GM19099 (cell line): Measurements from ENCODE around the gene CD300LG.

Source experiments
- POLR2A ChIP-seq: IDR thresholded peaks from 3 replicates; pipeline ENCODE4 v1.6.1; 2011; ENCODE audit warnings: low read depth; ENCODE audit not compliant: insufficient read length; ENCODE audit errors: extremely low read depth

The CD300LG gene

GRCh38 chr17:43905985-43906852 lies 59.2 kb downstream of the CD300LG start:
- TF ChIP-seq POLR2A = no peak

DNA sequence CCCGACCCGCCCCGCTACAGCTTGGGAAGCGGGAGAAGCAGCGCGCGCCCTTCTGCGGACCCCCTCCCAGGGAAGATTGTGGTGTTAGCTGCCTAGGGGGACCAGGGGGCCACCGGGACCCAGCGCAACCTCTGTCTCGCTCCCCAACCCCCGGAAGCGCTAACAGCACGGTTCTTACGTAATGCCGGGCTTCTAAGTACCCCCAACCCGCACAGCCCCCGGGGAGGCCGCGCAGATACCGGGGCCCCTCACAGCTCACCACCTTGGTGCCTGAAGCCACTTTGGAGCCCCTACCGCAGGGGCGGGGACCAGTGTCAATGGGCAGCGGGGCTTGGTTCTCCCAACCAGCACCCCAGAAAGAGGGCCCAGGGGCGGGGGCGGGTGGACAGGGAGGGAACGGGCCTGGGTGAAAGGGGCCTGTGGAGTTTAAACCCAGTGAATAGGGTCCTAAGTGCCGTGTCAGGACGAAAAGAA lies 60.0 kb downstream of the CD300LG start:
- TF ChIP-seq POLR2A = no peak

DNA sequence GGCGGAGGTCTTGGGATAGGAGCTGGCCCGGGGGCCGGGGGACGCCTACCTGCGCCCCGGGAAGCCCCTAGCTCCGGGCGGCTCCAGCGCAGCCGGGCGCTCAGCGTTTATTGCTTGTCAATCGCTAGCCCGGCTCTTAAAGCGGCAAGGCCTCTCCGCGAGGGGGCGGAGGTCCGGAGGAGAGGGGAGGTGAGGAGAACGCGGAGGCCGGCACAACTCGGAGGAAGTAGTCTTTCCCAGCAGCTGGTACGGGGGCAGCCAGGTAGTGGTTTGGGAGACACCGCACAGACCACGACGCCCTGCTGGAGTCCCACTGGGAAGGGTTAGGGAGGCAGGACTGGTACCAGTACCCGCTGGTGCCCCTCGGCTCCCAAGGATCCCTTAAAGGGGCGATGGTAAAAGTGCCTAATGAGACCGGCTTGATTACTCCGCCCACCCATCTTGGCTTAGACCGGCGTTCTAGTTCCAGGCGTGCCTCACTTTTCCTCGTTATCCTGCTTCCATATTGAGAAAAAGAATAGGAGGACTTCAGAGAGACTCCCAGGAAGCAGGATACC lies 60.5 kb downstream of the CD300LG start, which contains the start of gene MPP2:
TSS of gene MPP2 (minus strand) at position 112 of the 557 bp plus-strand sequence. CDS start 3,076 bp downstream, outside the sequence.
- TF ChIP-seq POLR2A = no peak

DNA sequence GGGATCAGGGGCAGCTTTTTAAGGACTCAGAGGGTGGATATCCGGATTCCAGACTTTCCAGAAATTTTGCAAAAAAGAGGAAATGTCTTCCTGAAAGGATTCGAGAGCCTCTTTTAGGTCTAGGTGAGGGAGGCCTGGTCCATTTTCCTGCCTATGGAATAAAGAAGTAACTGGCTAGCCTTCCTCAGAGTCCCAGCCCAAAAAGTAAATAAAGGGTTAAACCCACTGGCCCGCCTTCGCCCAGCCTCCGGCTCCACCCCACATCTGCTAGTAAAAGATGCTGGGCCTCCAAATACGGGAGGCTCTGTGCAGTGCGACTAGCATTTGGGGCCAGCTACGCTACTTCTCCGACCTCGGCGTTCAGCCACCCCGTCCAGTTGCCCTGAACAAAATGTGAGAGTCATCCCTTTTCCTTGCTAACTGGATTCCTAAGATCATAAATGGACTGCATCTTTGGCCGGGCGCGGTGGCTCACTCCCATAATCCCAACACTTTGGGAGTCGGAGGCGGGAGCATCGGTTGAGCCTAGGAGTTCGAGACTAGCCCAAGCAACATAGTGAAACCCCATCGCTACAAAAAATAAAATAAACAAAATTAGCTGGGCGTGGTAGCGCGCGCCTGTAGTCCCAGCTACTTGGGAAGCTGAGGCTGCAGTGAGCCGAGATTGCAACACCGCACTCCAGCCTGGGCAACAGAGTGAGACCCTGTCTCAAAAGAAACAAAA lies 61.2 kb downstream of the CD300LG start:
- no peak for TF ChIP-seq POLR2A

- no peak for TF ChIP-seq POLR2A
Observed at GRCh38 chr17:43909537-43910231, 62.7 kb downstream of the CD300LG start.

GRCh38 chr17:43911904-43912303 lies 64.9 kb downstream of the CD300LG start:
- TF ChIP-seq POLR2A = no peak

DNA sequence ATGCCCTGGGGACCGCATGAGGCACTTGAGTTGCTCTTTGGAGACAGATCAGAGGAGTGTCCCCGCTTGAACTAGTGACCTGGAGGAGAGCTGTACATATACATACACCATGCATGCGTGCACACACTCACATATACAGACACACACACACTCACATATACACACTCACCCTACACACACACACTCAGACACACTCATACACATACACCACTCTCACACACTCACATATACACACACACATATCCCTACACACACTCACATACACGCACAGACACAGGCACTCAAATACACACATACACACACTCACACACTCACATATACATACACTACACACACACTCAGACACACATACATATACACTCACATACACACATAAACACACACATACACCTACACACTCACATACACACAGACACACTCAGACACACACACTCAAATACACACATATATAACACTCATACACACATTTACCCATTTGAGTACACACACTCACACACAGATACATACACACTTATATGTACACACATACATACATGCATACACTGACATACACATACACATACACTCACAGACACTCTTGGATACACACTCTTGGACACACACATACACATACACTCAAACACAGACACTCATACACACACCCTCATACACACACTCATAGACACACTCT lies 65.8 kb downstream of the CD300LG start:
- no peak for TF ChIP-seq POLR2A
